NCI-H2227 (cell line): ENCODE measurements around the gene ZBTB24.

Source experiments
- DNase-seq: peaks from one replicate; lab custom pipeline; 2025; ENCODE audit not compliant: unreplicated experiment; lab: John Stamatoyannopoulos, UW

The ZBTB24 gene

GRCh38 chr6:109429496-109429895 is 53.5 kb downstream of the ZBTB24 start:
- no peak for DNase-seq

- DNase-seq = no peak
Measured at GRCh38 chr6:109428889-109429477, 54.0 kb downstream of the ZBTB24 start.

GRCh38 chr6:109424946-109425345 is 58.1 kb downstream of the ZBTB24 start:
- DNase-seq = no peak

GRCh38 chr6:109421184-109421583 is 61.8 kb downstream of the ZBTB24 start:
- DNase-seq = no peak

- DNase-seq = no peak
Measured at GRCh38 chr6:109420751-109421150, 62.3 kb downstream of the ZBTB24 start.

- DNase-seq = no peak
Measured at GRCh38 chr6:109417646-109418045, 65.4 kb downstream of the ZBTB24 start.
